VCaP (cell line): Measurements from ENCODE around the gene XXYLT1.

ENCODE experiments used
- H3K27ac ChIP-seq: fragments of 450-650 bp; 2 replicates; pipeline ENCODE4 v1.5.1; 2017
- TF ChIP-seq, protein P1 (sequence below): fragments of 450-650 bp; conservative IDR thresholded peaks from 2 replicates; pipeline ENCODE4 v1.5.1; 2017; ENCODE audit warnings: mild to moderate bottlenecking, moderate library complexity

The XXYLT1 gene

DNA sequence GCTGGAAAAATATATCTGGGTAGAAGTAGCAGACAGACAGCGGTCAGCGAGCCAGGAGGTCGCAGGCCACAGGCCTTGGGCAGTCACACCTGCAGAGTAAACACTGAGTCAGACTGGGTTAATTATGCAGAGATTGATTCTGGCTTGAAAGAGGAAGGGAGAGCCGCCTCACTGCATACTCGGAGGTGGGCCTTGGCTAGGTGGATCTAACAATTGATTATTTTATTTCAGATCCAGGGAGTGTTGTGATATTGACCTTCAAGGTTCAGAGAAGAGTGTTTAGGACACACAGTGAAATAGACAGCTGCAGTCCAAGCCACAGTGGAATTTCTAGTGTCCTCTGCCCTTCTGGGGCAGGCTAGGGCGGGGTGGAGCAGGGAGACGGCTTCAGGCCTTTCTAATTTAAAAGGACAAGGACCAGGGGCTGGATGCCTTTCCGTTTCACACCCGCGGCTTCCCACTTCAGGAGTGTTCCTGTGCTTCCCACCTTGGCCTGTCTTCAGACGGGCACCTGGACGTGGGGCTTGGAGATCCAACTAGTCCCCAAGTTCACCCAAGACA, 237.3 kb downstream of the XXYLT1 start:
- TF ChIP-seq, protein P1, sequence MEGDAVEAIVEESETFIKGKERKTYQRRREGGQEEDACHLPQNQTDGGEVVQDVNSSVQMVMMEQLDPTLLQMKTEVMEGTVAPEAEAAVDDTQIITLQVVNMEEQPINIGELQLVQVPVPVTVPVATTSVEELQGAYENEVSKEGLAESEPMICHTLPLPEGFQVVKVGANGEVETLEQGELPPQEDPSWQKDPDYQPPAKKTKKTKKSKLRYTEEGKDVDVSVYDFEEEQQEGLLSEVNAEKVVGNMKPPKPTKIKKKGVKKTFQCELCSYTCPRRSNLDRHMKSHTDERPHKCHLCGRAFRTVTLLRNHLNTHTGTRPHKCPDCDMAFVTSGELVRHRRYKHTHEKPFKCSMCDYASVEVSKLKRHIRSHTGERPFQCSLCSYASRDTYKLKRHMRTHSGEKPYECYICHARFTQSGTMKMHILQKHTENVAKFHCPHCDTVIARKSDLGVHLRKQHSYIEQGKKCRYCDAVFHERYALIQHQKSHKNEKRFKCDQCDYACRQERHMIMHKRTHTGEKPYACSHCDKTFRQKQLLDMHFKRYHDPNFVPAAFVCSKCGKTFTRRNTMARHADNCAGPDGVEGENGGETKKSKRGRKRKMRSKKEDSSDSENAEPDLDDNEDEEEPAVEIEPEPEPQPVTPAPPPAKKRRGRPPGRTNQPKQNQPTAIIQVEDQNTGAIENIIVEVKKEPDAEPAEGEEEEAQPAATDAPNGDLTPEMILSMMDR = no peak
- H3K27ac ChIP-seq = peak overlapping the region; percentile 85

DNA sequence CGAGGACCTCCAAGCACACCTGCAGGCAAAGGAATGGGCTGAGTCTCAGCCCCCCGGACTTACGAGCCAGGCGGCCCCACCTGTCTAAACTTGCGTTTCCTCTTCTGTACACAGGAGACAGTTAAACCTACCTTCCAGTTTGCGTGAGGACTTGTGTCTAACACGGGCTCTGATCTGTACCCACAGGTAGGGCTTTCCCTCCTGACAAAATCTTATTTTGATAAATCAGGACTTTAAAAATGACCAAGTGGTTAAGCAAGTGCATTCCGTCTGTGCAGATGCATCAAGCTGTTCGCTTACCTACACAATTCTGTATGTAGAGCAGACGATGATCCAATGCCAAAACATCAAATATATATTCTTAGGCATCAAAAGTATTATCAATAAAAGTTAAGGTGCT, 238.0 kb downstream of the XXYLT1 start:
- H3K27ac ChIP-seq = peak overlapping the region; percentile 85
- TF ChIP-seq, protein P1 = no peak

DNA sequence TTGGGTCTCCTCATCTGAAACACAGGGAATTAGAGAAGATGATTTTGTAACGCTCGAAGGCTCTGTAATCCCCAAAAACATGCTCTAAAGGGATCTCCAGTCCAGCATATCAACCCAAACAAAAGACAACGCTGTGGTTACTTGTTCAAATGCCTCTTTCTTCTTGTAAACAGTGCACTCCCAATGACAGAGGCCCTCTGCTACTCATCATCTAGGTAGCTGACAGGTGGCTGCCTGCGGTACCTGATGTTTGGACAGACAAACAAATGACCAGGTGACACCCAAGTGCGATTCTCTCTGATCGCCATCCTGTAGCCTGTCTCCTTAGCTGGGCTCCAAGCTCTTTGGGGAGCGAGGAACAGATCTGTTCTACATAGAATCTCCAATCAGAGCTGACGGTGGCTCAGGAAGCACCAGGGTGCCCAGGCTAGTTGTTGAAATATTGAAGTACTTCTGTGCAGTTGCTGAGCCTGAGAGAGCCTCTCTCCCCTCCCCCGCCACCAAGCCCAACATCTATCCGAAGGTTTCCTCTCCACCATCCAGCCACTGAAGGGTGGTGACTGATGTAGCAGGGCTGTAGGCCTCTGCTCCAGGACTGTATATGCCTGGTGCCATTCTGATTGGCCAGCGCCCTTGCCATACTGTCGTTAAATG, 238.7 kb downstream of the XXYLT1 start:
- peak overlapping the region; percentile 85 for H3K27ac ChIP-seq

DNA sequence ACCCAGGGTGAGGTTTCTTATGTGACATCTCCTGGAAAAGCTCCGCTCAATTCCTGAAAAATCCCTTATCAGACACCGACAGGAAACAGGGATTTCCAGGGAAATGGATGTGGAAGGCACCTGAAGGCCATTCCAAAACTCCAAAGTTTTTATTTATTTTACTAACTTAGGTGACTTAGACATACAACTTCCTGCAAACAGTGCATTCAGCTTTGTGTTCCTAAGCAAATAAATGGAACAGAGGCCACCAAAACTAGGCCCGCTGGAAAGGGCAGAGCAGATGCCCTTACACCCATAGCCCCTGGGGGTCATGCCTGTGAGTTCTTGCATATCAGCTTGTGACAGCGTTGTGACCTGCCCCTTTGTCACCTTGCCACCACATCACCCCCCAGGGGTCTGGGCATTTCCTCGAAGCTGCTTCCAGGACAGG, 239.4 kb downstream of the XXYLT1 start:
- peak overlapping the region; percentile 85 for H3K27ac ChIP-seq
- TF ChIP-seq, protein P1 = no peak

More for the DNA sequence above, 238.7 kb downstream of the XXYLT1 start:
- TF ChIP-seq, protein P1 = no peak

DNA sequence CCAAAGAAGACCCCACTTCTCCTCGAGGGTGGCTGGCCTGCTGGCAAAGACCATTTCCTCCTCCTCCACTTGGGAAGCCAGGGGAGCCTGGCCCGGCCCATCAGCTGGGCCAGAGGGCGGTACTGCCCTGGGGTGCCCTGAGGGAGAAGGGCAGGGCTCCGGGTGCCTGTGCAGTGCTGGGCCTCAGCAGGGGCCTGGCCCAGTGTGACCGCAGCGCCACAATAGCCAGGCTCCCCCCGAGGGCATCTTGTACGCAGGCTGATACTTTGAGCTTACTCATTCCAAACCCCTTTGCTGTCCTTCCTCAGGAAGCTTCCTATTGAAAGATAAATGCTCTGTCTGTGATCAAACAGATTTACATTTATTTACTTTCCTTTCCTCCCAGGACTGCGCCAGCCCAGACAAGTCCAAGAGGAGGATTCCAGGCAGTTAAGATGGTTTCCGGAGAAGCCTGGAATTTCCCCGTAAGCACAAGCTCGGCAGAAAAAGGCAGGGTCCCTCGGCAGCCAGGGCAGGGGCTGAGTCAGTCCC, 240.1 kb downstream of the XXYLT1 start:
- H3K27ac ChIP-seq = peak overlapping the region; percentile 85
- TF ChIP-seq, protein P1 = no peak

DNA sequence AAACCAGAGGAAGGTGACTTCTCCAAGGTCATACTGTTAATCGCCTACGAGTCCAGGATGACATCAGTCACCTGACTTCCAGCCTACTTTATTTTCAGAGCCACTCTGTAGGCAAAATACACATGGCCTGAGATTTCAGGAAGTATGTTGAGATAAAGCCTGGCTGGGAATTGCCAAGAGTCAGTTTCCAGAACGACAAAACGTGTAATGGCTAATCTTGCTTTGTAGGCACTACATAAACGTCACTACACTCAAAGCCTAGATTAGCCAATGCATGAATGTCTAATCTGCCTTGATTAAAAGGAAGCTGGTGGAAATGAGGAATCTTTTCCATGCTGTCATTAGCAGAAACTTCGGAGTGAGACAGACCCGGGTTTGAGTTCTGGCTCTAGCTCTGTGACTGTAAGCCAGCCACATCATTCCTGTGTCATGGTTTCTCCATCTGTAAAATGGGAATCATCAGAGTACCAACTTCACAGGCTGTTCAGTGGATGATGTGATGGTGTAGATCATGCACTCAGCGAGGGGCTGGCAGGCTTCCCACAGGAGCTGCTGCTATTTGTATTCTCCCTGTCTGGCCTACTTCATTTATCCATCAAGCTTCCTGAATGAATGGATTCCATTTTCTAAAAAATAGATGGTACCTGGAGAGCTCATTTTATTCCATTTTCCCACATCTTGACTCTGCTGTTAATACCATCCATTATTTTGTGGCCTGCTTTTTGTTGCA, 241.9 kb downstream of the XXYLT1 start:
- peak overlapping the region; percentile 85 for H3K27ac ChIP-seq

DNA sequence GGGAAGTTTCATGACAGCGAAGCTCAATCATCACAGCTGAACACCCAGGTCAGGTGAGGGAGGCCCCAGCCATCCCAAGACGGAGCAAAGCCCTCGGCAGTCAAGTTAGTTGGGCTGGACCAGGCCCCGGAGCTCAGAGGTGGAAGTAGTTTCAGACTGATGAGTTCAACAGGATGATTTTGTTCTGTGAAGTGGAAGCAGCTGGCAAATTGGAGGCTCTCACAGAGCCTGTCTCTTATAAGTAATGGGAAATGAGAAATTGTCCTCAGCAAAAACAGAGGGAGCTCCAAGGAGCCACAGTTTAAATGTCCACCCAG, 245.1 kb downstream of the XXYLT1 start:
- H3K27ac ChIP-seq = 0 out of 2 replicates have a peak overlapping the region, but pooled peaks have one; percentile 13
- TF ChIP-seq, protein P1 = no peak

More for the DNA sequence above, 241.9 kb downstream of the XXYLT1 start:
- TF ChIP-seq, protein P1 = no peak
